ENCODE measurements around the gene SLC25A11. TPM values are rescaled to one million over a fixed set of nuclear protein-coding genes. Genes with fewer than 3 reads are reported as not detected.
A peak's percentile ranks its signal among the peaks of the same experiment; 100 is the strongest.

SLC25A11 gene
- polyA plus RNA-seq, 10 donors, result 41.8 to 58.0 (median 49.9) TPM

DNA sequence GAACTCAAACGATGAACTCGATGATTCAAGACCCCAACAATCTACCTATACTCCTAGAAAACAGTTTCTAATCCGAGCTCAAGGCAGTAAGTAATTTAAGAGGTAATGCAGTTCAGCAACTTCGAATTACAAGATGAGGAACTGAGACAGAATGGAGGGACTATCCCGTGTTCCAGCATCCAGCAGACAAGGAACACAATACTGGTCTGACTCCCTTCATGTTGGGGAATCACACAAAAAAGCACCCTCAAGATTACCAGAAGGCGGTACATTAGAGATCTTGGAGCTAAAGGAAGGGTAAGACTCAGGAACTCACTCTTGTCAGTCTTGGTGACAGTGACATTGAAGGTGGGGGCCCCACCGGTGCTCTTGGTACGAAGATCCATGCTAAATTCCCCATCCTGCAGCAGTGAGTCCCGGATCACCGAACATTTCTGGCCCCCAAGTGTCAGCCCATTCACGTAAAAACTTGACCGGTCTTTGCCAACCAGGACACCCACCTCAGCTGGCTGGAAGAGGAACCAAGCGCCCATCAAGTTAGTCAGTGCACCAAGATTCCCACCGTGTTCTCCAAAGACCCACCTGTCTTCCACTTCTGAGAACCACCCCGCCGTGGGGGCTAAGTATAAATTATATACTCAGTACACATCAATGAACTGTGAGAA, 6.6 kb upstream of the SLC25A11 start:
- DNase-seq, result no peak

- no peak for DNase-seq
Measured at GRCh38 chr17:4945944-4946280, 6.1 kb upstream of the SLC25A11 start.

DNA sequence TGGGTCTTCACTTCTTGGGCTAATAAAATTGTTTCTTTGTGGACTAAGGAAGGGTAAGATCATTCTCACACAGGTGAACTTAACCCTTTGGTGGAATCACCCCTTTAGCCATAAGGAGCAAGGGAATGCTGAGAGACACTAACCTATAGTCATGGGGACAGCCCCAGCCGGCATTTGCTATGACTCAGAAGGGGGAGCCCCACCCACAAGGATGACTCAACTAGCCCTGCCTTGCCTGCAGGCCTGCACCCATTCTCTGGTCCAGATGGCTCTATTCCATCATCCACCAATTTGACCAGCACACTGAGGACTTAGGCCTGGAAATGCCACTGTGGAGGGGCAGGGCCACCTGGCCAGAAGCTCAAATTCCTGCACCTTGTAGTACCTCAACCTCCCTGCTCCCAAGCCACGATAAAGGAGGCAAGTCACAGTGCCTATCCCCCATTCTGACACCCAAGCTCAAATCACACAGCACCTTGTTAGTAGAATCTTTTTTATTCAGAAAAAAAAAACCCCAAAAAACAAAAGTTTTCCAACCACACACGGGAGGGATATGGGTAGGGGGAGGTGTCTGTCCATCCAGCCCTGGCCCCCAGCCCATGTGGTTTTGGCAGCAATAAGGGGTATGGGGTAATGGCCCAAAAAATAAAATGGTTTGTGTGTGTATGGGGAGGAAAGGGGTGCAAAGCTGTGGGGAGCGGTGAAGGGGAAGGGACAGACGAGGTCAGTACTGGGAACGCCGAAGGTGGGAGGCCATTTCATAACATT, 5.5 kb upstream of the SLC25A11 start:
- peak in 2 of 3 donors; percentile 49 to 69 for DNase-seq

DNA sequence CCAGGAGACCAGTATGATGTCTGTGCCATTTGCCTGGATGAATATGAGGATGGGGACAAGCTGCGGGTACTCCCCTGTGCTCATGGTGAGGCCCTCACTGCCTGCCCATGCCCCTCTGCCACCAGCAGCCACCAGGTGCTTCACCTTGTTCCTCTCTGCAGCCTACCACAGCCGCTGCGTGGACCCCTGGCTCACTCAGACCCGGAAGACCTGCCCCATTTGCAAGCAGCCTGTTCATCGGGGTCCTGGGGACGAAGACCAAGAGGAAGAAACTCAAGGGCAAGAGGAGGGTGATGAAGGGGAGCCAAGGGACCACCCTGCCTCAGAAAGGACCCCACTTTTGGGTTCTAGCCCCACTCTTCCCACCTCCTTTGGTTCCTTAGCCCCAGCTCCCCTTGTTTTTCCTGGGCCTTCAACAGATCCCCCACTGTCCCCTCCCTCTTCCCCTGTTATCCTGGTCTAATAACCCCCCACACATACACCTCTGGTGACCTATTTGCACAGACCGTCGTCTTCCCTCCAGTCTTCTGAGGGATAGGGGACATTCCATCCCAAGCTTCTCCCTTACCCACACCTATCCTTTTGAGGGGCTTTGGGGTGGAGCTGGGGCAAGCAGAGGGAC, 4.8 kb upstream of the SLC25A11 start:
- no peak for DNase-seq

DNA sequence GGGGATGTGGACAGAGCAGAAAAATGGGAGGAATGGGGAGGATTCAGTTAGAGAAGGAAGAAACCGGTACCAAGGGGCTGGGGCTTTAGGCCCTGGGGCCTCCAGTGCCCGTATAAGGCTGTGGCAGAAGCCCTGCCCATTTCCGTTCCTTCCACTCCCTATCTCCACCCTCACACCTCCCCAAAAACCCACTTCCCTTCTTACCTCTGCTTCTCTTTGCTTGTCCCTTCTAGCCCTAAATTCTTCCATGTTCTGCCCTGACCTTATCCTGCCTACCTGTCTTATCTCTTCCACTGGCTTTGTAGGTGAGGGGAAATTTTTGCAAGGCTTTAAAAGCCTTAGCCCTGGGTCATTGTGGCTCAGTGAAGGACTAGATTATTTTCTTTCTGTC, 4.3 kb upstream of the SLC25A11 start:
- DNase-seq, result no peak

DNA sequence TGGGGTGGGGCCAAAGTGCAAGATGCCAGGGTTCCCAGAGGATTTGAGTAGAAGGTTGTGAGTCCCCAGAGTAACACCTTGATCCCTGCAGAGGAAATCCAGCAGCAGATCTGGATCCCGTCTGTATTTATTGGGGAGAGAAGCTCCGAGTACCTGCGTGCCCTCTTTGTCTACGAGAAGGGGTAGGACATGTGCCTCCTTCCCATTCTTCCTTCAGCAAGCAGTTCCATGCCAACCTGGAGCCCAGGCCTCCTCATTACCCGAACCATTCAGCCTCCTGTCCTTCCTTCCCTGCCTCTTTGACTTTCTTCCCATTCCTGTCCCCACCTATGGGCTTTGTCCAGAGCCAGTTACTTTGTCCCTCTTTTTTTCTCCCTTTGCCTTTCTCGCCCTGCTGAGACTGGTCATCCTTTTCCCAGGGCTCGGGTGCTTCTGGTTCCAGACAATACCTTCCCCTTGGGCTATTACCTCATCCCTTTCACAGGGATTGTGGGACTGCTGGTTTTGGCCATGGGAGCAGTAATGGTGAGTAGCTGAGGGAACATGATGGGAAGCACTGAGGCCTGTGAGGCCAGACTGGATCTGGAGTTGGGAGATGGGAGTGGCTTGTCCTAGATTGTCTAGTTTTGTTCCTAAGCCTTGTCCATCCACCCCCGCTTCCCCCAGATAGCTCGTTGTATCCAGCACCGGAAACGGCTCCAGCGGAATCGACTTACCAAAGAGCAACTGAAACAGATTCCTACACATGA, 3.1 kb upstream of the SLC25A11 start:
- no peak for DNase-seq

GRCh38 chr17:4941319-4941610, 1.4 kb upstream of the SLC25A11 start:
- DNase-seq, result no peak

DNA sequence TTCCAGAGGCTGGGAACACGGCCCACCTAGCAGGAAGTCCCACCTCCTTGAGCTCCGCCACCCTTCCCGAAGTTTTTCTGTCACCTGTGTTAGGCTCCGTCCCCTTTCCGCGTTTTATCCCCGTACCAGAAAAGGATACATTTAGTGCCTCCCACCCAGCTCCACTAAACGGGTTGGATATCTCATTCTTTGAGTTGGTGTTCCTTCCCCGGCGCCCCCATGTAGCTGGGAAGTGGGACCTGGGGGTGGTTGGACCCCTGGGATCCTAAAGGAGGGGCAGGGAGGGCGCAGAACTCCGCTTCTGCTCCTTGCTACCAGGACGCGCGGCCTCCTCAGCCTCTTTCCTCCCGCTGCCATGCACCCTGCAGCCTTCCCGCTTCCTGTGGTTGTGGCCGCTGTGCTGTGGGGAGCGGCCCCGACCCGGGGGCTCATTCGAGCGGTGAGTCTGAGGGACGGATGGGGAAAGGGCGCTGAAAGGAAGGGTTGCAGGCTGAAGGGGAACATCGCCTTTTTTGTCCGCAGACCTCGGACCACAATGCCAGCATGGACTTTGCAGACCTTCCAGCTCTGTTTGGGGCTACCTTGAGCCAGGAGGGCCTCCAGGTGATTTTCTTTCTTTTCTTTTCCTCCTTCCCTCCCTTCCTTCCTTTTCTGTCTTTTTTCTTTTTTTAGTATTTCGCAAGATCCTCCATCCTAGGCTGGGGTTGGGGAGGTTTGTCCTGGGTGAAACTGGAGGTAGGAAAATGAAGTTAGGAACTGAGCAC, 891 bp upstream of the SLC25A11 start:
- DNase-seq, result no peak

DNA sequence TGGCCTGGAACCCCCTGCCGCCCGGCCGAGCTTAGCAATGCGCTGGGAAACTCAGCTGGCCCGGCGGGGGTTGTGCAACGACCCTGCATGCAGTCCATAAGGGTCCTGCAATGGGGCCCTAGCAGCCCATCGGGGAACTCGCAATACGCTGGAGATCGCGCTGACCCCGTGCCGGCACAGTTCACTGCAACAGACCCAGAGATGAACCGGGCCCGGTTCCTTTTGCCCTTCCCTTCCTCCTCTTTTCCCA, 375 bp downstream of the SLC25A11 start:
- DNase-seq, result no peak

- DNase-seq, result no peak
Measured at GRCh38 chr17:4938688-4939545, 929 bp downstream of the SLC25A11 start.

- no peak for DNase-seq
Measured at GRCh38 chr17:4938069-4938491, 1.8 kb downstream of the SLC25A11 start.

DNA sequence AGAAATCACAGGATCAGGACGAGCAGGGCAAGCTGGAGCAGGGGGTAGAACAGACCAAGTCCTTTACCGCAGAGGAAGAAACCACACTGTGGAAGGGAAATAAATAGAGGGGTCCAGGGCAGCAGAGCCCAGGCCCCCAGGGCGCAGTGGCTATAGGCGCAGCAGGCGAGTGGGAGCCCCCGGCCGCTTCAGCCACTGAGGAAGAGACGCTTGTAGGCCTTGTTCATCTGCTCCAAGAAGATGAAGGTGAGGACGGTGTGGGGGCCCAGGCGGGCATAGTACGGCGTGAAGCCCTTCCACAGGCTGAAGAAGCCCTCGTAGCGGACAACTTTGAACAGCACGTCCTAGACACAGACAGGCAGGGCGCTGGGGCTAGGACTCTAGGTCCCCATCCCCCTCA, 2.3 kb downstream of the SLC25A11 start:
- no peak for DNase-seq

- DNase-seq, result no peak
Measured at GRCh38 chr17:4936436-4936835, 3.4 kb downstream of the SLC25A11 start.

- no peak for DNase-seq
Measured at GRCh38 chr17:4935650-4936049, 4.2 kb downstream of the SLC25A11 start.

- peak in 1 of 3 donors; percentile 40 for DNase-seq
Measured at GRCh38 chr17:4934173-4934979, 5.5 kb downstream of the SLC25A11 start.

GRCh38 chr17:4933646-4934045, 6.2 kb downstream of the SLC25A11 start:
- no peak for DNase-seq

- no peak for DNase-seq
Measured at GRCh38 chr17:4932756-4933155, 7.1 kb downstream of the SLC25A11 start.

DNA sequence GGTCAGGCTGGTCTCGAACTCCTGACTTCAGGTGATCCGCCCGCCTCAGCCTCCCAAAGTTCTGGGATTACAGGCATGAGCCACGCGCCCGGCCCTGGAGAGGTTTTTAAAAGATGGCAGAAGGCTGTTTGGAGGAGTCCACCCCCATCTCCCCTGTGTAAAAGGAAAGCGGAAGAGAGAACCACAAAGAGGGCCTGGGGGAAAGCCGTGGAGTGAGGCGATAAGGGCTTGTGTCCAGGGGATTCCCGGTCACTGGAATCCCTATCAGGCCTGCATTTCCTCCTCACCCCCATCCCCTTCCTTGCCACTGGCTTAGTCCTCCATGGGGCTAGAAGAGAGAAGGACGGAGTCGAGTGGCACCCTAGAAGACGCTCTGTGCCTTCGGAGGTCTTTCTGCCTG, 7.9 kb downstream of the SLC25A11 start, which contains the start of gene GP1BA:
Gene GP1BA, plus strand, starts transcription at position 315 of the 400 bp plus-strand sequence. CDS start 328 bp downstream, outside the sequence.
- DNase-seq, result no peak

GRCh38 chr17:4928881-4929280, 11.0 kb downstream of the SLC25A11 start:
- no peak for DNase-seq
